GM21381 (cell line): ENCODE data around the gene PLD3.
"Not testable (repeated sequence)": the region's sequence is repeated elsewhere in the genome, so short reads cannot be mapped to it uniquely, and the experiment has no call there.

Experiments
- ATAC-seq: cut with Tn5 transposase; IDR thresholded peaks from one replicate; pipeline ENCODE4 v1.9.1; 2021; ENCODE audit warnings: mild to moderate bottlenecking, moderate library complexity; ENCODE audit not compliant: unreplicated experiment

Gene PLD3

DNA sequence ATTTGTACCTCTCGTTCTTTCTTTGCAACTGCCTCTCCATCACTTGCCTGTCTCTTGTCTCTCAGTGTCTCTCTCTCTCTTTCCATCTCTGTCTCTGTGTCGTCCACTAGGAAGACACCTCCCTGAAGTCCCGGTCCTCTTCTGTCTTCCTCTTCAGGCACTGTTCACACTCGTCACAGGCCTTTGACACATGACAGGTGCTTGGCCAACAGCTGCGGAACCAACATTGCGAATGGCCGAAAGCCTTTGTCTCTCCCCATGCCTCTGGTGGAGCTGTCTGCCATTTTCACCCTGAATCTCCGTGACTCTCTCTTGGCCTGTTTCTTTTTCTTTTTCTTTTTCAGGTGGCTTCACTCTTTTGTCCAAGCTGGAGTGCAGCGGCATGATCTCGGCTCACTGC lies 38.7 kb downstream of the PLD3 start:
- no peak for ATAC-seq

DNA sequence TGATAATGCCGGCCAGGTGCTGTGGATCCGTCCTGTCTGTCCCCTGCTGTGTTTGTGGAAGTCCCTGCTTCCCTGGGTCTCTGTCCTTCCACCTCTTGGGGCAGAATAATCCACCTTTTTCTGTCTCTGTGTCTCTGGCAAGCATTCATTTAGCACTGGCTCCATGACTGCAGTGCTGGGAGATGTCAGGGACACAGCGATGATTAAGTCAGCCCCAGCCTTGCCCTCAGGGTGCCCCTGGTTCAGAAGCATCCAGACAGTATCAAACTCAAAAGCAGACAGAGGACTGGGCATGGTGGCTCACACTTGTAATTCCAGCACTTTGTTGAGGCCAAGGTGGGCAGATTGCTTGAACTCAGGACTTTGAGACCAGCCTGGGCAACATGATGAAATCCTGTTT lies 40.0 kb downstream of the PLD3 start:
- ATAC-seq: no peak

DNA sequence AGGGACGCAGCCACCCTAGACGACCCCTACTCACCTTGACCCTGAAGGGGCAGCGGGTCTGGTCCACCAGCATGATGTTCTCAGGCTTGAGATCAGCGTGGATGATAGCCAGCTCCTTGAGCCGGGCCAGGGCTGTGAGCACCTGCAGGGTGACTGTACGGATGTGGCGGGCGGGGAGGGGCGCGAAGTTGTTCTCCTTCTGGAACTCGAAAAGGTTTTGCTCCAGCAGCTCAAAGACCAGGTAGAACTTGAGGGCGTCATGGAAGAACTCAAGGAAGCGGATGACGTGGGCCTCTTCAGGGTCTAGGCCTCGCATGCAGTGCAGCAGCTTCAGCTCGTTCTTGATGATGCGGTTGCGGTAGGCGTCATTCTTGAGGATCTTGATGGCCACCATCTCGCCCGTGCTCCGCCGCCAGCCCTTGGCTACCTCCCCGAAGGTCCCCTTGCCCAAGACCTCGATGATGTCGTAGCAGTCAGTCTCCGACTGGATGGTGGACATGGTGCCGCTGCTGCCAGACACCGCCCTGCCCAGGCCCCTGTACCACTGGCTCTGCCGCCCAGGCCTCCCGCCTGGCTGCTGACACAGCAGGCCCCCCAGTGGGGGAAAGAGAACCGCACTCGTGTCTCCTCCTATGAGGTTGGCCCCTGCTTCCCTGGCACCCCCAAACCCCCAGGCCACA lies 41.0 kb downstream of the PLD3 start:
- ATAC-seq: no peak

DNA sequence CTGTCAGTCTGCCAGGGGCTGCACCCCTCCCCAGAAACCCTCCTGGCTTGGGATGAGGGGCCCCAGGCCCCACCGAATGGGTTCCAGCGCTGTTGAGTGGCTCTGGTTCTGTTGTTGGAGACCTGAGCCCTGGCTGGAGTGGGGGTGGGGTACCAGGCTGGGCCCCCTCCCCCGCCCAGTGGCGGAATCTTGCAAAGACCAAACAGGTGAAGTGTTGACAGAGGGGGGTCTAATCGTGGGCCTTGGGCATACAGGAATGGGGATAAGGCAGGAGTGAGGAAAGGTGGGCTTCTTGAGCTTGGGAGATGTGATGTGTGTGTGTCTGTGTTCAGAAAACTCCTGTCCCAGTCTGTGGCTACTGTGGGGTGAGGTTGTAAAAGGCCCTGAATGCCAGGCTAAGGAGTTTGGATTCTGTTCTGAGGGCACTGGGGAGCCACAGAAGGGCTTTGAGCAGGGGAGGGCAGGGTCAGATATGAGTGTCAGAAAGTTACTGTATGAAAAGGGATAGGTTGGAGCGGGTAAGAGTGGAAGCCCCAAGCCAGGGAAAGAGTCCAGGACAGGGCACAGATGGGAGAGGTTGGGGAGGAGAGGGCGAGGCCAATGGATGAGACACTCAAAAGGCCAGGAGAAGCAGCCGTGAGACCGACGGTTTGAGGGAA lies 41.7 kb downstream of the PLD3 start, which contains the start of gene HIPK4:
TSS of gene HIPK4 (minus strand) at position 98 of the 659 bp plus-strand sequence. CDS start 279 bp downstream, outside the sequence.
- no peak for ATAC-seq

DNA sequence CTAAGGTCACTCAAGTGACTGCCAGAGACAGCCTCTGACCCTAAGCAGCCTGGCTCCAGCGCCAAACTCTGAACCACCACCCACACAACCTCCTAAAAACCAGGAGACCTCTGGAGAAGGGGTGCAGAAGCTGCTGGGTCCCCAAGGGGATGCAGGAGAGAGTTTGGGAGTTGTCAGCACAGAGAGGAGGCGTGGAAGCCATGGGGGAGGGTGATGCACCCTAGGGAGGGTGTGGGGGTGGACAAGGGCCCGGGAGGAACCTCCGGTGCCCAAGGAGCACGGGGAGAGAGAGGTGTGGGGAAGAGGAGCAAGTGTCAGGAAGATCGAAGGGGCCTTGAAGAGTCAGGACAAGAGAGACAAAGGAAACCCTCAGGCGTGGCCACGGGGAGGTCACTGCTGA lies 43.6 kb downstream of the PLD3 start:
- ATAC-seq: no peak

DNA sequence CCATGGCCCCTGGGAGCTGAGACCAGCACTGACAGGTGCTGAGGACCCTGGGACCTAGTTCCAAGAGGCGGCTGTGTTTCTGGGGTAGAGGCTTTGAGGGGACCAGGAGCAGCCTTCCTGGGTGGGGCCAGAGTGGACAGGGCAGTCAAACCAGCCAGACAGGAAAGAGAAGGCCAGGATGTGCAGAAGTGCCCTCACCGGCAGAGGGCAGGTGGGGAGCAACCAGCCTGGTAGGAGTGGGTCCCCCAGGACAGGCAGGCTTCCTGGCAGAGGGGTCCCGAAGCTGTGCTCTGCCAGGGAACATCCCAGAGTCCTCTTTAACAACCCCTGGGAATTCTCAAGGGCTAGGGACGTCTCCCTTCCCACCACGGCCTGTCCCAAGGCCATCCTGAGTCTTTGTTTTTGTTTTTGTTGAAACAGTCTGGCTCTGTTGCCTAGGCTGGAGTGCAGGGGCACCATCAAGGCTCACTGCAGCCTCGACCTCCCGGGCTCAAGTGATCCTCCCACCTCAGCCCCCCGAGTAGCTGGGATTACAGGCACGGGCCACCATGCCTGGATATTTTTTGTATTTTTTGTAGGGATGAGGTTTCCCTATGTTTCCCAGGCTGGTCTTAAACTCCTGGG lies 44.5 kb downstream of the PLD3 start:
- no peak for ATAC-seq

DNA sequence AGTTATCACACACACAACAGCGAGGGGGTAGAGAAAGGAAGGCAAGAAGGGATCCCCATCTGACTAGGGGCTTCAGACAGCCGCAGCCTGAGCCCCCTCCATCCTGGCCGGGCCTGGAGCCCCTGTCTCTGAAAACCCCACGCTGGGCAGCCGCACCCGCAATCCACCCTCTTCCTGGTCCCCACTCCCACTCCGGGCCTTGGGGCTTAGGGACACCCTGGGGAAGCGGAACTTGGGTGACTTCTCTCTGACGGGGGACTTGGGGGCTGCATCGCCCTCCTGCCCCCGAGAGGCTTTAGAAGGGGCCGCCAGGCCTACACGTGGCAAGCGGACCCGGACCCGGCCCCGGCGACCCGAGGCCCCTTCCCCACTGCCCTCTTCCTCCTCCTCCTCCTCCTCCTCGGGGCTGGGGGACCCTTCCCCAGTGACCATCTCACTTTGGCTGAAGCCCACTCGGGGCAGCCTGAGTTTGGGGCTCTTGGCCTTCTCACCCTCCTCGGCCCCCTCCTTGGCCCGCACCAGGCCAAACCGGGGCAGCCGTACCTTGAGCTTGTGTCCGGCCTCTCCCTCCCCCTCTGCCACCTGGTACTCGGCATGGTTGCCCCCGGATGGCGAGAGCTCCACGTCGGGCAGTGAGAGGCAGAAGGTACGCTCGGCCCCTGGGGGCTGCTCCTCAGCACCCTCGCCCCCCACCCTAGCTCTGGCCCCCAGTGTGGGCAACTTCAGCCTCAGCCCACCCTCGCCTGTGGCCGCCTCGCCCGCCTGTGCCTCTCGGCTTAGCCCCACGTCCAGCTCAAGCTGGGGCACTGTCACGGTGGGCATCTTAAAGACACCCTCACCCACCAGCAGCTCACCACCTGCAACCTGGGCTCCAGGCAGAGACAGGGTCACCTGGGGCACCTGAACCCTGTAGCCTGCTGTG lies 45.7 kb downstream of the PLD3 start:
- ATAC-seq: no peak

DNA sequence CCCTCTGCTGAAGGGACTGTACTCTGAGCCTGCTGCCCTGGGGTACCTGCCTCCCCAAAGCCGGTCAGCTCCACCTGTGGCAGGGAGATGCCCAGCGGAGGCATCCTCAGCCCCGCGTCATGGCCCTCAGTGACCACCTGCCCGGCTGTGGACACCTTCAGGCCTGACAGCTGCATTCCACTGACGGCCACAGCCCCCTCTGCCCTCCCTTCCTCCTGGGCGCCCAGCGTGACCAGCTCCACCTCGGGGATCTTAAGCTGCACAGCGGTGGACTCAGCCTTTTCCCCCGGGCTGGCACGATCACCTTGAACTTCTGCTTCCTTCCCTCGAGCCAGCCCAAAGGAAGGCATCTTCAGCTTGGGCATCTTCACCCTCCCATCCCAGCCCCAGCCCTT lies 46.3 kb downstream of the PLD3 start:
- ATAC-seq: no peak

DNA sequence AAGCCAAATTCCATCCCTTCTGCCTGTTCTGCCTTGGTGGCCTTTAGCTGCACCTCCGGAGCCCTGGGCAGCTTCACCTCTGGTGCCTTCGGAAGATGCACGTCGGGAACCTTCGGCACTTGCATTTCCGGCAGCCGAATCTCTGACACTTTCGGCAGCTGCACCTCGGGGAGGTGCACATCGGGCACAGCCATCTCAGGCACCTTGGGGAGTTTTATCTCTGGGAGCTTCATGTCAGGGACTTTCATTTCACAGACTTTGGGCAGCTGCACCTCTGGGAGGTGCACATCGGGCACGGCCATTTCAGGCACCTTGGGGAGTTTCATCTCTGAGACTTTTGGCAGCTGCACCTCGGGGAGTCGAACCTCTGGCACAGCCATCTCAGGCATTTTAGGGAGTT lies 47.5 kb downstream of the PLD3 start:
- no peak for ATAC-seq

DNA sequence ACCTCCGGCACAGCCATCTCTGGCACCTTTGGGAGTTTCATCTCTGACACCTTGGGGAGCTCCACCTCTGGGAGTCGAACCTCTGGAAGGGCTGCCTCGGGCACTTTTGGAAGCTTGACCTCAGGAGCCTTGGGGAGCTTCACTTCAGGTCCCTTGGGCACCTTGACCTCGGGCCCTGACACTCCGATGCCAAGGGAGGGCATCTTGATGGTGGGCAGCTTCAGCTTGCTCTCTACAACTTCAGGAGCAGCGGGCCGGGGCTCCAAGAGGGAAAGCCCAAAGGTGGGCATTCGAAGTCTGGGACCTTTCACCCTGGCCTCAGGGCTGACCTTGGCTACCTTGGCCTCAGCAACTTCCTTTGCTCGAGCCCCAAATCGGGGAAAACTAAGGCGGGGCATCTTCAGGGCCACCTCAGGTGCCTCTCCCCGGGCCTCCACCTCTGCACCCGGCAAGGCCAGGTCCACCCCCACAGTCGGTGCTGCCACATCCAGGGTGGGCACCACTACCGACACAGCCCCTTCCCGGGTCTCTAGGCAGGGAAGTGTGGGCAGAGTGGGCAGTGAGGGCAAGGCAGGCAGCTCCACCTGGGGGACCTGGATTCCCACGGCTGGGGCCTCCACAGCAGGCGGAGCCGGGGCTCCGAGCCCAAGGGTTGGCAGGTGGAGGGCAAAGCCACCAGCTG lies 48.5 kb downstream of the PLD3 start:
- no peak for ATAC-seq

DNA sequence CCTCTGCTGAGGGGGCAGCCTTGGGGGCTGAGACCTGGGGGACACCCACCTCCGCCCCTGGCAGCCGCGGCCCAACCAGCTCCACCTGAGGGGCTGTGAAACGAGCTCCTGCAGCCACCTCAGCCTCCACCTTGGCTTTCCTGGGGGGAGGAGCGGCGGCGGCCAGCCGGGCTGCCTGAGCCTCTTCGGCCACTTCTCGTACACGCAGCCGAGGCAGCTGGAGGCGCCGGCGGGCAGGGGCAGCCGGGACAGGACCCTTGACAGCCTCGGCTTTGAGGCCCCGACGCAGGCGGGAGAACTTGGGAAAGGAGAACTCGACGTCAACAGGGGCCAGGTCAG lies 49.0 kb downstream of the PLD3 start:
- no peak for ATAC-seq

DNA sequence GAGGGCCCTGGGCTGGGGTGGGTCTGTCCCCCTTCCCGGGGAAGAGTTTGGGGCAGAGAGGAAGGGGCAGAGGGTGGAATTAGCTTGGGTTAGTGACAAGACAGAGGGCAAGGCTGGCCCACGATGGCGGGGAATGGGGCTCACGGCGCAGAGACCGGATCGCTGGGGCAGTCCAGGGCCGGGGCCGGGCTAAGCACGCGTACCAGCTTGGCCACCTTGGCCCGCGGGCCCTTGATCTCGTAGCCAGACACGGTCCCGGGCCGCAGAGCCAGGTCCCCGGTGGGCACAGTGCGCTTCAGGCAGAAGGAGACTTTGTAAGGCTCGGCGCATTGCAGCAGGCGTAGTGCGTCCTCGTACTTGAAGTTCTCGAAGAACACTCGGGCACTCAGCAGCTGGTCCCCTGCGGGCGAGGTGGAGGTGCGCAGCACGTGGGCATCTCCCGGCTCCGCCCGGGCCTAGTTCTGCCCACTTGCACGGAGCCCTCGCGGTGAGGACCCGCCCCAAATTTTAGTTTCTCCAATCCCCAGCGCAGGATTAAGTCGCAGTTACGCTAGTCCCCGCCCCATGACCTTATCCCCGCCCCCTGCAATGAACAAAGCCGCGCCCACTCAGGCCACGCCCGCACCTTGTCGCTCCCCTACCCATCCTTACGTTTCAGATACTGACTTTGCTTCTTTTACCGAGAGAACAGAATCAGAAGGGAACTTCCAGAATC lies 50.1 kb downstream of the PLD3 start:
- ATAC-seq: no peak

- ATAC-seq: no peak
These were observed 52.1 kb downstream of the PLD3 start for GRCh38 chr19:40400559-40400958.

- peak; percentile 65 for ATAC-seq
These were observed 54.9 kb downstream of the PLD3 start for GRCh38 chr19:40403262-40403984.

- ATAC-seq: no peak
These were observed 59.5 kb downstream of the PLD3 start for GRCh38 chr19:40407714-40408597.

- not testable (repeated sequence) for ATAC-seq
These were observed 60.1 kb downstream of the PLD3 start for GRCh38 chr19:40408598-40408925.

GRCh38 chr19:40410030-40410389 lies 61.5 kb downstream of the PLD3 start:
- no peak for ATAC-seq

GRCh38 chr19:40411125-40411842 lies 62.8 kb downstream of the PLD3 start:
- no peak for ATAC-seq
